Caki2 (cell line): ENCODE measurements around the gene MYH11. TPM values are rescaled to one million over a fixed set of nuclear protein-coding genes. Genes with fewer than 3 reads are reported as not detected.

Source experiments
- DNase-seq: peaks from one replicate; pipeline ENCODE4 v3.0.0-alpha.2; 2015; ENCODE audit warnings: low read depth
- in situ Hi-C: cut with HindIII; loops from 2 replicates; pipeline ENCODE4 v1.10.0; 2016; ENCODE audit warnings: low sequenced_read_pairs, low pct_unique_long_range_greater_than_20kb, mixed read lengths
- total RNA-seq: library from RNA; depleted of rRNA; stranded (reverse); fragments of >200 nt; shearing (Covaris generic); gene quantifications from 2 replicates; pipeline ENCODE4 v1.2.3, GENCODE V29; 2014; ENCODE audit warnings: low replicate concordance

MYH11 gene
- total RNA-seq, 1 experiment from 2014 or later, result not detected

DNA sequence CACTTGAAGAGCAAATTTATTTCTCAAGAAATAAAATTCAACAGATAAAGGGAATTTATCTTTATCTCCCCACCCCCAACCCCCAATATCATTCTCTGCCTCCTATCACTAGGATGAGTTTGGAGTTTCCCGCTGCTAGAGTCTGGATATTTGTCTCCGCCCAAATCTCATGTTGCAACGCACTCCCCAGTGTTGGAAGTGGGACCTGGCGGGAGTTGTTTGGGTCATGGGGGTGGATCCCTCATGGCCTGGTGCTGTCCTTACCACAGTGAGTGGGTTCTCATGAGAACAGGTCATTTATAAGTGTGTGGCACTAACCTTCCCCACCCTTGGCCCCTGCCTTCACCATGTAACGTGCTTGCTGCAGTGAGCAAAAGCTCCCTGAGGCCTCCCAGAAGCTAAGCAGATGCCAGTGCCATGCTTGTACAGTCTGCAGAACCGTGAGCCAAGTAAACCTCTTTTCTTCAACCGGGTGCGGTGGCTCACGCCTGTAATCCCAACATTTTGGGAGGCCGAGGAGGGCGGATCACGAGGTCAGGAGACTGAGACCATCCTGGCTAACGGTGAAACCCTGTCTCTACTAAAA is 25.1 kb upstream of the MYH11 start:
- in situ Hi-C loops, result no loop called here
- DNase-seq, result no peak

GRCh38 chr16:15880434-15881308 is 23.8 kb upstream of the MYH11 start:
- in situ Hi-C loops, result no loop called here
- DNase-seq, result no peak

DNA sequence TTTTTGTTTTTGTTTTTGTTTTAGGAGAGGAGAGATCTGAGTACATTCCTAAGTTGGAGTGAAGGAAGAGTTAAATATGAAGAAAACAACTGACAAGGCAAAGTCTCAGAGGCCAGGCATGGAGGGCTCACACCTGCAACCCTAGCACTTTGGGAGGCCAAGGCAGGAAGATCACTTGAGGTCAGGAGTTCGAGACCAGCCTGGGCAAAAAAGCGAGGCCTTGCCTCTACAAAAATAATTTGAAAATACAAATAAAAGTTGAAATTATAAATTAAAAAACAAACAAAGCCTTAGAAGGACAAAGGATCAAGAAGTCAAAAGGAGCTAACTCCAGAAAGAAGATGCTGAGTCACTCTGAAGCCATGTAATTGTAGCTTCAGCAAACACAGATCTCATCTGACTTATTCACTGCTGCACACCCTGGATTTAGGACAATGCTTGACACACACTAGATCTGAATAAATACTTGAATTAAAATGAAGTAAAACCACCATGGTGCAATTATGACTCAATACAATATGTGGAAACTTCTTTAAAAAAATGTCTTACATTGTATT is 22.5 kb upstream of the MYH11 start:
- in situ Hi-C loops, result no loop called here

GRCh38 chr16:15876503-15876902 is 19.7 kb upstream of the MYH11 start:
- in situ Hi-C loops, result no loop called here

More for the DNA sequence above, 22.5 kb upstream of the MYH11 start:
- DNase-seq, result peak; percentile 71

DNA sequence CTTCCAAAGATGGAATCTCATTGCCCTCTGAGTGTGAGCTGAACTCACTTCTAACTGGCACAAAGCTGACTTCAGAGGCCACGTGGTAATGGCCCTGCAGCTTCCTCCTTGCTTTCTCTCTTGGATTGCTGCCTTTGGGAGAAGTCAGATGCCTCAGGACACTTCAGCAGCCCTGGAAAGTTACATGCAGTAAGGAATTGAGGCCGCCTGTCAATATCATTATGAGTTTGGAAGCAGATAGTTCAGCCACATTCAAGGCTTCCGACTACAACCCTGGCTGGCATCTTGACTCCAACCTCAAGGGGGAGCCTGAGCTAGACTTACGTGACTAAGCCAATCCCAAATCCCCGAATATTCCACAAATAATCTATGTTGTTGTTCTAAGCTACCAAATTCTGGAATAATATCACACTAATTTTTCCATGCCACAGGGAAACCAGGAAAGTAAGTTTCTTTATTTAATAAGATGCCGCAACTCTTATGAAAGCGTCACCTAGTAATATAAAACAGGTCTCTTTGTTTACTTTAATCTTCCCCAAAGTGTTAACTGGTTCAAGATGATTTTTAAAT is 18.0 kb upstream of the MYH11 start:
- in situ Hi-C loops, result no loop called here
- peak; percentile 70 for DNase-seq

More at GRCh38 chr16:15876503-15876902, 19.7 kb upstream of the MYH11 start:
- peak; percentile 67 for DNase-seq

DNA sequence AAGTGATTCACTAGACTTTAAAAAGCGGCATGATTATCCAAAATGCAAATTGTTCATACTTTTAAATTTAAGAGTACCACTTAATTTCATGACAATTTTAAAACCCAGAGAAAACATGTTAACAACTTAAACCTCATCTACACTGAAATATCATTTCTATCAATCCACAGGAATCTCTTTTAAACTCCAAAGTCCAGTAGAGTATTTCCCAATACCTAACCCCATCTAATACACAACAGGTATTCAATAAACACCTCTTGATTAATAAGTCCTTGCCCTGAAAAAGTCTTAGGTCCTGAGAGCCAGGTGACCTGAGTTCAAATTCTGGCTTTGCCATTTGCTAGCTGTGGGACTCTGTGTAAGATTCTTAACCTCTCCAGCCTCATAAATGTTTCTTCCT is 16.9 kb upstream of the MYH11 start:
- DNase-seq, result no peak
- in situ Hi-C loops, result no loop called here

DNA sequence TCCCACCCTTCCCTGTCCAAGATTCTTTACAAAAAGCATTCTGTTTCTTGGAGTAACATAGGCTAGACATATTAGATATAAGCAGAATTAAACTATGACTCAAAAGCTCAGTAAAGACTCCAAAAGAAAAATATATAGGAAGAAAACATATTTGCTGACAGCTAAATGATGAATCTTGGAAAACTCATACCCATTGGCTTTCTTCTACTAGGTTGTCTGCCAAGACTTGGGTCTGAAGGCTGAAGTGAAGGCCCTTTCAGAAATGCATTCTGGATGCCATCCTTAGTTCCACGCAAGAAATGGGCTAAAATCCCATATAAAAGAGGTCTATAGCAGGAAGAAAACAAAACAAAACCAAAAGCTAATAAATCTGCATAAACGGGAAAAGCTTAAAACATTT is 16.5 kb upstream of the MYH11 start:
- in situ Hi-C loops, result no loop called here
- no peak for DNase-seq

- in situ Hi-C loops, result no loop called here
- DNase-seq, result no peak
These were observed 13.2 kb upstream of the MYH11 start for GRCh38 chr16:15870011-15870410.

GRCh38 chr16:15866451-15866850 is 9.6 kb upstream of the MYH11 start:
- no peak for DNase-seq

GRCh38 chr16:15865742-15866141 is 8.9 kb upstream of the MYH11 start:
- in situ Hi-C loops, result loop anchor here (5.0 kb wide), 1 partner anchor 257 kb away; no protein-coding TSS in a partner anchor
- no peak for DNase-seq

More at GRCh38 chr16:15866451-15866850, 9.6 kb upstream of the MYH11 start:
- in situ Hi-C loops, result loop anchor here (5.0 kb wide), 1 partner anchor 256 kb away; no protein-coding TSS in a partner anchor

GRCh38 chr16:15864939-15865338 is 8.1 kb upstream of the MYH11 start:
- in situ Hi-C loops, result loop anchor here (5.0 kb wide), 1 partner anchor 257 kb away; no protein-coding TSS in a partner anchor
- DNase-seq, result no peak

GRCh38 chr16:15861996-15862395 is 5.2 kb upstream of the MYH11 start:
- in situ Hi-C loops, result no loop called here

DNA sequence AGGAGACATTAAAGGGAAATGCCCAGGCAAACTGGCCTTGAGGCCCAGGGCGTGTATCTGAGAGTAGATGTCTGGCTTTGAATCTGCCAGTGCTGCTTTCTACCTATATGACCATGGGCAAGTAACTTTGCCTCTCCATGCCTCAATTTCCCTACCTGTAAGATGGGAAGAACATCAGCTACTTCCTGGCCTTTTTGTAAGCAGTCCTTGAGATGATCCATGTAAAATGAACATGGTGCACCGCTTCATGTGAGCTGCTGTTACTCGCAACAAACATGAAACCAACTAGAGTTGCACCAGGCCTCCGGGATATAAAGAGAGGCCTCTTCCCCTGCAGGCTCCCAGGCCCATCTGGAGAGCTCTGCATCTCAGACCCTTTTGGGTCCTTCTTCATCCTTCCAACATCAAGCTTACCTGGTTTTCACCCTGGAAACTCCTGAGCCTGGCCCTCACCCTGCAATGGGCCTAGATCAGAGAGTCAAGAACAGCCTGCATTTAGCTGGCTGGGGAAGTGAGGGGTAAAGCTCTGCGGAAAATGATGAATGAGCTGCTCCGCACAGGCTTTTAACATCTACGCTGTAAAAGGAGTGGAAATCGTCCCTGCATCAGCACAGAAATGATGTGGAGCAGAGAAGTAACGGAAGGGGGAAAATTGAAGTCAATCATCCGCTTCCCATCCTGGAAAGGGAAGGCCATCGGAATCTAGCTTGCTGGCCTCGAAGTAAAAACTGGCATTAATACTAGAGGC is 2.3 kb upstream of the MYH11 start:
- no peak for DNase-seq
- in situ Hi-C loops, result no loop called here

More at GRCh38 chr16:15861996-15862395, 5.2 kb upstream of the MYH11 start:
- no peak for DNase-seq

DNA sequence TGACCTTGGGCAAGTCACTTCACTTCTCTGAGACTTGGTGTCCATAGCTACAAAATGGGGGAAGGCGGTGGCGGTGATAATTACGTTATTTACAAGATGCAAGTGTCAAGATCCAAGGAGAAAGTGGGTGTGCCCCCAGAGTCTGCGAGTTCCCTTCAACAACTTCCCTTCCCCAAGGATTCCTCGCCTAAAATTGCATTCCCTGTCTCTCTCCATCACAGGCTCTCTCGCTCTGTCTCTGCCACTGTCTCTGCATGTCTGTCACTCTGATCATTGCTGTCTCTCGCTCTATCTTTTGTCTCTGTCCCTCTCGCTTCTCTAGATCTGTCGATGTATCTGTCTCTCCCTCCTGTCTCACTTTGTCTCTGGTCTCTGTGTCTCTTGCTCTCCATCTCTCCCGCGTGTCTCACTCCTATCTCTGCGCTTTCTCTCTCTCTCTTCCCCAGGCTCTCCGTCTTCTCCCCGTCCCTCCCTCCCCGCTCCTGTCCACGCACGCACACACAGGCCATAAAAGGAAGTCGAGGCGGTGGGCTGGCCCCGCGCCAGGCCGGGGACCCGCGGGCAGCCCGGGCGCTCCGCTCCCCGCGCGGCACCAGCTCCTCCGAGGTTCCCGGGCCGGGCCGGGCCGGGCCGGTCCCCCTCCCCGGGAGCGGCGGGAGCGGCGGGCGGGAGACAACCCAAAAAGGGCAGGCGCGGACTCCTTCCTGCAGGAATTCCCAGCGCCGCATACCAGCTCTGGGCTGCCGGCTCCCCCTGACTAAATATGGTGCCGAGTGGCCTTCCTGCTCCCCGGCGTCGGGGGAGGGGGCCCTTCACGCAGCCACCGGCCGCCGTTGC is 1.1 kb upstream of the MYH11 start:
- no peak for DNase-seq
- in situ Hi-C loops, result no loop called here

DNA sequence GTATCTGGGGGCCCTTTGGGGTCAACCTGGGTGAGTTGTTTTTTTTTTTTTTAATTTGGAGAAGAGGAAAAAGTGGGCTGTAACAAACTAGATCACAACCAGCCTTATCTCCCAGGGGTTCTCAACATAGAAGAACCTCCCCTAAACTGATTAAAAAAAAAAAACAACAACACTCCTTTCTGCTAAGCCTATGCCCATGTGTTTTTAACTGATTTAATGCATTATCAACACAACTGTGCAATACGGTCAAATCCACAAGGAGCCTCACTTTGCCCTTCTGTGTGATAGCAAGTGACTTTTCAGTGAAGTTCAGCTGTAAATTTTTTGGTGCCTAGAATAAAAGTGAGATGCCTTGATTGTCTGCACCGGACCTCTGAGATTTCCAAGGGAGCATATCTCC is 646 bp downstream of the MYH11 start:
- in situ Hi-C loops, result no loop called here
- DNase-seq, result no peak

- in situ Hi-C loops, result no loop called here
- no peak for DNase-seq
These were observed 1.2 kb downstream of the MYH11 start for GRCh38 chr16:15855704-15856003.

DNA sequence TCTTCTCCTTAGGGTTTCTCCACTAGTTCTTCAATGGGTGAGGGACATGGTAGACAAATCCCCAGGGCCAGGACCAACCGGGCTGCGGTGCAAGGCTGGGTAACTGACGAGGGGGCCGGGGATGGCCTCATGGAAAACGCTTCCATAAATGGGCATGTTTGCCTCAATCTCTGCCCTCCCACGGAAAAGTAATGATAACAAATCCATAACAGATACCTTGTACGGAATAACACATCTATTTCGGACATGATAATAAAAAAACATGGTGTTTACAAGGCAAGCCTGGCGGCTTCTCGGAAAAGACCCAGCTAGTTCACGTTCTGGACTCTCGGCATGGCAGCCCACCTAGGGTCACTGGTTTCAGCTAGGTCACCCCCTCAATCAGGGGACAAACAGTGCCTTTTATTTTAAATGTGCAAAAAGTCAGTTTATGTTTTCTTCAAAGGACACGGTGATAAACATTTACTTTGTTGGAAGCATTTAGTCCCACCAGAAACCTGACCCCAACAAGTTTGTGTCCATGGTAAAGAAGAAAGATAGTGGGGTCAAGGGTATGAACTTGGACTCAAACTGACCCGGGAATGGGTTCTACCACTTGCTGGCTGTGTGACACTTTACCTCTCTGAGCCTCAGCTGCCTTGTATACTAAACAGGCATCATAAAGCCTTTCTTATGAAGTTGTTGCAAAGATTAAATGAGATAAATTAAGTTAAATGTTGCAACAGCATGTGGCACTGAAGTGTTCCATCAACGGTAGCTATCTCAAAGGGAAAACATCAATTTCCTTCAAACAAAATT is 1.7 kb downstream of the MYH11 start:
- no peak for DNase-seq
- in situ Hi-C loops, result no loop called here
